ENCODE results near the gene PSMB8.

GRCh38 chr6:32868257-32868788 lies 24.5 kb upstream of the PSMB8 start:
- TF ChIP-seq ZNF621 (tag by site-specific recombination; IDR thresholded peaks at IDR 0.05) (no peak), ZNF202 (tag by site-specific recombination; IDR thresholded peaks at IDR 0.05; ENCODE audit: borderline replicate concordance) (no peak)
